MM.1S (cell line): Measurements from ENCODE around the gene BMP8B.

ENCODE experiments used
- DNase-seq: peaks from one replicate; pipeline ENCODE4 v3.0.0-alpha.2; 2015
- H2AFZ ChIP-seq: fragments of 300-600 bp; sonication (generic); 2 replicates; pipeline ENCODE4 v1.6.0; 2016; ENCODE audit warnings: antibody characterized with exemption, low read length
- H3F3A ChIP-seq: fragments of 300-600 bp; sonication (generic); 2 replicates; pipeline ENCODE4 v1.6.1; 2016; ENCODE audit warnings: mild to moderate bottlenecking, antibody characterized with exemption, low read length, moderate library complexity, mixed read lengths; ENCODE audit not compliant: insufficient read depth
- H3K27ac ChIP-seq: fragments of 300-600 bp; sonication (generic); 2 replicates; pipeline ENCODE4 v1.5.1; 2016; ENCODE audit warnings: mild to moderate bottlenecking, low read length
- H3K27me3 ChIP-seq: fragments of 300-600 bp; sonication (generic); replicated peaks from 2 replicates; pipeline ENCODE4 v1.6.0; 2016; ENCODE audit warnings: low read length; ENCODE audit not compliant: insufficient read depth
- H3K36me3 ChIP-seq: fragments of 300-600 bp; sonication (generic); replicated peaks from 2 replicates; pipeline ENCODE4 v1.6.1; 2016; ENCODE audit warnings: mild to moderate bottlenecking, low read length, mixed read lengths; ENCODE audit not compliant: insufficient read depth
- H3K4me1 ChIP-seq: fragments of 300-600 bp; sonication (generic); 2 replicates; pipeline ENCODE4 v1.6.1; 2016; ENCODE audit warnings: low read length, mixed read lengths
- H3K4me2 ChIP-seq: fragments of 300-600 bp; sonication (generic); 2 replicates; pipeline ENCODE4 v1.6.0; 2016; ENCODE audit warnings: low read depth, low read length
- H3K4me3 ChIP-seq: fragments of 300-600 bp; sonication (generic); 2 replicates; pipeline ENCODE4 v1.5.1; 2016; ENCODE audit warnings: low read length, mixed read lengths
- H3K79me2 ChIP-seq: fragments of 300-600 bp; sonication (generic); 2 replicates; pipeline ENCODE4 v1.6.1; 2016; ENCODE audit warnings: mixed run types, low read length, mixed read lengths
- H3K9ac ChIP-seq: fragments of 300-600 bp; sonication (generic); 2 replicates; pipeline ENCODE4 v1.6.1; 2016; ENCODE audit warnings: low read length, mixed read lengths
- H3K9me2 ChIP-seq: fragments of 300-600 bp; sonication (generic); replicated peaks from 2 replicates; pipeline ENCODE4 v1.6.1; 2016; ENCODE audit warnings: mild to moderate bottlenecking, low read length, mixed read lengths; ENCODE audit not compliant: insufficient read depth
- H3K9me3 ChIP-seq: fragments of 300-600 bp; sonication (generic); replicated peaks from 2 replicates; pipeline ENCODE4 v1.6.1; 2016; ENCODE audit warnings: mild to moderate bottlenecking, low read length, mixed read lengths; ENCODE audit not compliant: insufficient read depth
- H4K20me1 ChIP-seq: fragments of 300-600 bp; sonication (generic); 2 replicates; pipeline ENCODE4 v1.6.1; 2016; ENCODE audit warnings: mild to moderate bottlenecking, low read length, moderate library complexity, mixed read lengths; ENCODE audit not compliant: insufficient read depth
- EZH2 ChIP-seq: fragments of 300-600 bp; sonication (generic); optimal IDR thresholded peaks from 2 replicates; pipeline ENCODE3; 2017; ENCODE audit warnings: low read depth, mild to moderate bottlenecking, antibody characterized with exemption, low read length, mixed read lengths
- EZH2phosphoT487 ChIP-seq: fragments of 300-600 bp; sonication (generic); IDR thresholded peaks from 2 replicates; pipeline ENCODE4 v1.6.1; 2018; ENCODE audit warnings: antibody characterized with exemption, low read length
- TF ChIP-seq, protein P1 (sequence below): fragments of 300-600 bp; sonication (generic); IDR thresholded peaks from 2 replicates; pipeline ENCODE4 v1.5.1; 2016; ENCODE audit warnings: antibody characterized with exemption, low read length, mixed read lengths

Gene BMP8B

DNA sequence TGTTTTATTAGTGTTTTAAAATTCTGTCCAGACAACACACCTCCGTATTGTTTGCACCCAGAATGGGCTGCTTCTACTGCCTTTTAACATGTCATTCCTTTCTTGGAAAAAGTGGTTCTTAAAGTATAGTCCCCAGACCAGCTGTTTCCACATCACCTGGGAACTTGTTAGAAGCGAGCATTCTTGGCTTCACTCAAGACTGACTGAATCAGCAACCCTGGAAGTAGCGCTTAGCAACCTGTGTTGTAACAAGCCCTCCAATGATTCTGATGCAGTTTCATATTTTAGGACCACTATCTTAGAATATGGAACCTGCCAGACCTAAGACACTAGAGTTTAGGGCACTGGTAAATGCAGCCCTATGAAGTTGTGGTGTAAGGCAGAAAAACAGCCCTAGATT lies 55.9 kb downstream of the BMP8B start:
- Histone ChIP-seq H4K20me1 (no peaks in the 10 kb centered on the region), H3K4me3 (no peak overlapping the region), H3K9me3 (no peaks in the 10 kb centered on the region), H3K27me3 (no peaks in the 10 kb centered on the region), H3K36me3 (no peaks in the 10 kb centered on the region), H3F3A (no peaks in the 10 kb centered on the region), H2AFZ (no peak overlapping the region), H3K9ac (no peak overlapping the region), H3K4me1 (0 out of 2 replicates have a peak, but pooled peaks cover under 1% of the 10 kb centered on the region), H3K27ac (no peak overlapping the region), H3K4me2 (no peak overlapping the region), H3K79me2 (no peaks in the 10 kb centered on the region), H3K9me2 (no peaks in the 10 kb centered on the region)
- no peak for DNase-seq
- TF ChIP-seq EZH2phosphoT487 (no peak), EZH2 (no peak)
- TF ChIP-seq, protein P1, sequence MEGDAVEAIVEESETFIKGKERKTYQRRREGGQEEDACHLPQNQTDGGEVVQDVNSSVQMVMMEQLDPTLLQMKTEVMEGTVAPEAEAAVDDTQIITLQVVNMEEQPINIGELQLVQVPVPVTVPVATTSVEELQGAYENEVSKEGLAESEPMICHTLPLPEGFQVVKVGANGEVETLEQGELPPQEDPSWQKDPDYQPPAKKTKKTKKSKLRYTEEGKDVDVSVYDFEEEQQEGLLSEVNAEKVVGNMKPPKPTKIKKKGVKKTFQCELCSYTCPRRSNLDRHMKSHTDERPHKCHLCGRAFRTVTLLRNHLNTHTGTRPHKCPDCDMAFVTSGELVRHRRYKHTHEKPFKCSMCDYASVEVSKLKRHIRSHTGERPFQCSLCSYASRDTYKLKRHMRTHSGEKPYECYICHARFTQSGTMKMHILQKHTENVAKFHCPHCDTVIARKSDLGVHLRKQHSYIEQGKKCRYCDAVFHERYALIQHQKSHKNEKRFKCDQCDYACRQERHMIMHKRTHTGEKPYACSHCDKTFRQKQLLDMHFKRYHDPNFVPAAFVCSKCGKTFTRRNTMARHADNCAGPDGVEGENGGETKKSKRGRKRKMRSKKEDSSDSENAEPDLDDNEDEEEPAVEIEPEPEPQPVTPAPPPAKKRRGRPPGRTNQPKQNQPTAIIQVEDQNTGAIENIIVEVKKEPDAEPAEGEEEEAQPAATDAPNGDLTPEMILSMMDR = no peak

DNA sequence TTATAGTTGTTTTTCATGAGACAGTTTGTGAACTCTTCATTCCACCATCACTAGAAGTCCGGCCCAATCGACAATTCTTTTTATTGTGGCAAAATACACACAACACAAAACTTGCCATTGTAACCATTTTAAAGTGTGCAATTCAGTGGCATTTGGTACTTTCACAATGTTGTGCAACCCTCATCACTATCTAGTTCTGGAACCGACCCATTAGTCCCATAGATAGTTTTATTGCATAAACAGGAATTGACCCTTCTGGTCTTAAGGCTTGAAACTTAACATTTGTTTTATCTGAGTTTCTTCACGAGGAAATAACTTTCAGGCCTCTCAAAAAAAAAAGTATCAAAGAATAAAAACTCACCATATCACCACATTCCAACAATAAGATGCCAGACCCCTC lies 58.8 kb downstream of the BMP8B start:
- H3K4me2 ChIP-seq = no peak overlapping the region
- no peak overlapping the region for H3K4me3 ChIP-seq
- H3K36me3 ChIP-seq = no peaks in the 10 kb centered on the region
- no peaks in the 10 kb centered on the region for H4K20me1 ChIP-seq
- no peak for DNase-seq
- TF ChIP-seq, protein P1 = no peak
- TF ChIP-seq EZH2phosphoT487 (no peak), EZH2 (no peak)
- H3K9me3 ChIP-seq = no peaks in the 10 kb centered on the region
- H3F3A ChIP-seq = no peaks in the 10 kb centered on the region
- H3K9me2 ChIP-seq = no peaks in the 10 kb centered on the region
- H3K27me3 ChIP-seq = no peaks in the 10 kb centered on the region
- no peak overlapping the region for H3K9ac ChIP-seq
- H3K79me2 ChIP-seq = no peaks in the 10 kb centered on the region
- H3K27ac ChIP-seq = no peak overlapping the region
- H3K4me1 ChIP-seq = peaks cover 12% of the 10 kb centered on the region
- no peak overlapping the region for H2AFZ ChIP-seq

DNA sequence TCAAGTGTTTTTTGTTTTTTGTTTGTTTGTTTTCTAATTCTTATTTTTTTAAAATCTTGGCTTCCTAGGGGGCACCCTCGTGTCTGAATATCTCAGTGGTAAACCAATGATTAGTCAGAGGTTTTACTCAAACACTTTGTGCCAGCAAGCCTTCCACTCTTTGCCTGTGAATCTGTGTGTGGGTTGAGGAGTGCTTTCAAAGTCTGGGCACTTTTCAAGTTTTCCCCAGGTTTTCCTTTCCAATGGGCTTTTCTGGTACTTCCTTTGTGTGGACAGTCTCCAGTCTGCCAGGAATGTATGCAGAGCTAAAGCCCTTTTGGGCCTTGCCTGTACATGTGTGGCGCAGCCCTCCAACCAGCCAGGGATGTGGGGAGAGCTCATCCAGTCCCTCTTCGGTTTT lies 59.6 kb downstream of the BMP8B start:
- peaks cover 12% of the 10 kb centered on the region for H3K4me1 ChIP-seq
- DNase-seq = no peak
- TF ChIP-seq, protein P1 = no peak
- TF ChIP-seq EZH2phosphoT487 = no peak
- TF ChIP-seq EZH2 = no peak
- no peaks in the 10 kb centered on the region for H3K79me2 ChIP-seq
- H3K27me3 ChIP-seq = no peaks in the 10 kb centered on the region
- no peaks in the 10 kb centered on the region for H3K9me2 ChIP-seq
- H3F3A ChIP-seq = no peaks in the 10 kb centered on the region
- no peaks in the 10 kb centered on the region for H3K36me3 ChIP-seq
- H2AFZ ChIP-seq = no peak overlapping the region
- no peak overlapping the region for H3K4me3 ChIP-seq
- H3K9me3 ChIP-seq = no peaks in the 10 kb centered on the region
- H3K27ac ChIP-seq = no peak overlapping the region
- H3K9ac ChIP-seq = no peak overlapping the region
- no peak overlapping the region for H3K4me2 ChIP-seq
- no peaks in the 10 kb centered on the region for H4K20me1 ChIP-seq
